ENCODE results near the gene ZNF474.

Gene ZNF474

GRCh38 chr5:122141751-122142150 lies 12.4 kb downstream of the ZNF474 start:
- peak overlapping the region; percentile 36 for H3K4me2 ChIP-seq (ENCODE audit: low read length)
- H3K36me3 ChIP-seq (ENCODE audit: insufficient read depth, low read length), result no peaks in the 10 kb centered on the region
- H3K4me1 ChIP-seq (ENCODE audit: control insufficient read depth, insufficient read depth, low read length), result peaks cover 27% of the 10 kb centered on the region
- H3K4me3 ChIP-seq (ENCODE audit: low read length), result no peak overlapping the region
- no peaks in the 10 kb centered on the region for H3K9me3 ChIP-seq (replicated peaks; ENCODE audit: low read length)
- peak overlapping the region; percentile 68 for H3K9ac ChIP-seq (ENCODE audit: low read depth, low read length)
- no peaks in the 10 kb centered on the region for H3K27me3 ChIP-seq (ENCODE audit: control insufficient read depth, insufficient read depth, low read length)

DNA sequence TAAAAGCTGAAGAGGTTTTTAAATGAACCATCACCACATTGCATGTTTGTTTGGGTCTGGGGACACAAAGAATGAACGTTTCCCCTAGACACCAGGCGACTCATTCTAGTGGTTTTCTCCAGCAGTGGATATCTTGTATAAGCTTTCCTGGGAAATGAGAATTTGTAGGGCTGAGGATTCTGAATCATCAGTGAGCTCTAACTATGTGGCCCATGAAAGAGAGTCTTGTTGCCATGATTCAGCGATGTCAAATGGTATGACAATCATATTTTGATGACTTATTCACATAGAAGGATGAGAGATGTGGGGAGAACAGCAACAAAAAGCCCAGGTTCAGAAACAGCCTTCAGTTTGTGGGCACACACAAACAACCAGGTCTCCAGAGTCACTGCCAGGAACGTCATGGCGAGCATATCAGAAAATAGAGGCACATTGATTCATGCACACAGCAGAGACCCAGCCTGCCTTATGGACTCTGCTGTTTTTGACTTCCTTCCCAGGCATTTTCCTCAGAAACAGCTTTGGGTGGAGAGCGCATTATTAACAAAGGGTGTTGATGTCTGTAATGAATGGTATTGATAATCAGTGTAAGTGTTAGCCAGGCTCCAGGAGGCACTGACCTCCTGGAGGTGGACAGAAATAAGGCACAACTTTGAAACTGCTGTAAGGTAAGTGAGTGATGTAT lies 13.3 kb downstream of the ZNF474 start:
- Histone ChIP-seq H3K9me3 (replicated peaks; ENCODE audit: low read length) (no peaks in the 10 kb centered on the region), H3K9ac (ENCODE audit: low read depth, low read length) (peak overlapping the region; percentile 71), H3K4me3 (ENCODE audit: low read length) (peak overlapping the region; percentile 6)

DNA sequence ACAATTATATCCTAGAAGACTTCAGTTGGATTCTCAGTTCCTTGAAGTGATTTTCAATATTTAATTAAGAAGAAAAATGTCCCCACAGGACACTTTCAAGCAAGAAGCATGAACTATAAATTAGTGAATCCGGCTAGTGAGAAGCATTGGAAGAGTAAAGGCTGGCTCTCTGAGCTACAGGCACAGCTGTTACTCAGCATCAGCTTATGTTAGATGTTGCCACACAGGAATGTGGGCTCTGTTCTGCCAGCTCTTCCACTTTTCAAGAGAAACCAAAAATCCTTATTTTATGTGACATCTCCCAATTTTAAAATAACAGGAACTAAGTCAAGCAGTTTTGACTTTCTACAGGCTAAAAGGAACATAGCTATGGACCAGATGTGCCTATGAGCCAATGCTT lies 14.9 kb downstream of the ZNF474 start:
- Histone ChIP-seq H3K4me2 (ENCODE audit: low read length) (peak overlapping the region; percentile 19), H3K4me1 (ENCODE audit: control insufficient read depth, insufficient read depth, low read length) (peaks cover 28% of the 10 kb centered on the region), H3K9ac (ENCODE audit: low read depth, low read length) (peak overlapping the region; percentile 68)

More for the DNA sequence above, 13.3 kb downstream of the ZNF474 start:
- Histone ChIP-seq H3K27me3 (ENCODE audit: control insufficient read depth, insufficient read depth, low read length) (no peaks in the 10 kb centered on the region), H3K4me2 (ENCODE audit: low read length) (peak overlapping the region; percentile 42), H3K4me1 (ENCODE audit: control insufficient read depth, insufficient read depth, low read length) (peaks cover 27% of the 10 kb centered on the region), H3K36me3 (ENCODE audit: insufficient read depth, low read length) (no peaks in the 10 kb centered on the region)

DNA sequence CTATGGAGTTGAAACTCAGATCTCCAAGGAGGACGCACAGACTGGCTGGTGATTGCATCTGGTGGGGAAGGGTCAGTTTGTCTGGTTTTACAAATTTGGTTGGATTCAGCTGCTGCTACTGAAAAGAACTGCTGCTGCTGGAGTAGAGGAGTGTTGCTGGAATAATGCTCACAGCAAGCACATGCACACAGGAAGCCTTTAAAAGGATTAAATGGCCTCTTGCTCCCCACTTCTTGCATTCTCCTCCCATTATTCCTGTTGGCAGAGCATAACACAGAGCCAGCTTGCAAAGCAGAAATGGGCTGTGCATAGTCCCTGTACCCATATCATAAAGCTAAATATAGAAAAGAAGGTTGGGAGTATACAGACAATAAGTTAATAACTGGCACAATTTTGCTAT lies 16.6 kb downstream of the ZNF474 start:
- Histone ChIP-seq H3K9me3 (replicated peaks; ENCODE audit: low read length) (no peaks in the 10 kb centered on the region), H3K36me3 (ENCODE audit: insufficient read depth, low read length) (no peaks in the 10 kb centered on the region), H3K4me2 (ENCODE audit: low read length) (no peak overlapping the region), H3K9ac (ENCODE audit: low read depth, low read length) (no peak overlapping the region), H3K27me3 (ENCODE audit: control insufficient read depth, insufficient read depth, low read length) (no peaks in the 10 kb centered on the region), H3K4me3 (ENCODE audit: low read length) (no peak overlapping the region), H3K4me1 (ENCODE audit: control insufficient read depth, insufficient read depth, low read length) (peaks cover 32% of the 10 kb centered on the region)

More for the DNA sequence above, 14.9 kb downstream of the ZNF474 start:
- no peaks in the 10 kb centered on the region for H3K27me3 ChIP-seq (ENCODE audit: control insufficient read depth, insufficient read depth, low read length)
- H3K36me3 ChIP-seq (ENCODE audit: insufficient read depth, low read length), result no peaks in the 10 kb centered on the region
- H3K9me3 ChIP-seq (replicated peaks; ENCODE audit: low read length), result no peaks in the 10 kb centered on the region
- H3K4me3 ChIP-seq (ENCODE audit: low read length), result no peak overlapping the region

GRCh38 chr5:122149321-122150090 lies 20.2 kb downstream of the ZNF474 start:
- H3K36me3 ChIP-seq (ENCODE audit: insufficient read depth, low read length), result no peaks in the 10 kb centered on the region
- no peak overlapping the region for H3K4me3 ChIP-seq (ENCODE audit: low read length)

DNA sequence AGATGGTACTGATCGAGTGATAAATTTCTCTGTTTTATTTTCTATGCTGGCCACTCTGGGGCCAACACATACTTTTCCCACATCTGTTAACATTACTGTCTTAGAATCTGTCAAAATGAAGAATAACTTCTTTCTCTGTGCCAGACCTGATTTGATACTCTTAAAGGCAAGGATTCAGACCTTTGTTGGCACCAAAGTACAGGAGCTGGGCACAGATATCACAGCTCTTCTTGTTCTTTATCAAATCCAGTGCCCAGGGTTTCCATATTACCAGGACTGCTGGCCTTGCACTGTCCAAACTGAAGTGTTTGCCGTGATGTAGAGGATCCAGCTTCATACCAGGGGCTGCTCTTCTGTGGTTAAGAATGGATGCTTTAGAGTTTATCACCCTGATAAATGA lies 20.9 kb downstream of the ZNF474 start:
- H3K9ac ChIP-seq (ENCODE audit: low read depth, low read length), result no peak overlapping the region
- no peaks in the 10 kb centered on the region for H3K9me3 ChIP-seq (replicated peaks; ENCODE audit: low read length)
- no peaks in the 10 kb centered on the region for H3K36me3 ChIP-seq (ENCODE audit: insufficient read depth, low read length)
- H3K4me3 ChIP-seq (ENCODE audit: low read length), result no peak overlapping the region
- H3K4me1 ChIP-seq (ENCODE audit: control insufficient read depth, insufficient read depth, low read length), result peaks cover 48% of the 10 kb centered on the region
- H3K4me2 ChIP-seq (ENCODE audit: low read length), result no peak overlapping the region
- H3K27me3 ChIP-seq (ENCODE audit: control insufficient read depth, insufficient read depth, low read length), result no peaks in the 10 kb centered on the region

More at GRCh38 chr5:122149321-122150090, 20.2 kb downstream of the ZNF474 start:
- Histone ChIP-seq H3K9me3 (replicated peaks; ENCODE audit: low read length) (no peaks in the 10 kb centered on the region), H3K4me1 (ENCODE audit: control insufficient read depth, insufficient read depth, low read length) (peaks cover 44% of the 10 kb centered on the region), H3K9ac (ENCODE audit: low read depth, low read length) (no peak overlapping the region), H3K27me3 (ENCODE audit: control insufficient read depth, insufficient read depth, low read length) (no peaks in the 10 kb centered on the region), H3K4me2 (ENCODE audit: low read length) (no peak overlapping the region)

DNA sequence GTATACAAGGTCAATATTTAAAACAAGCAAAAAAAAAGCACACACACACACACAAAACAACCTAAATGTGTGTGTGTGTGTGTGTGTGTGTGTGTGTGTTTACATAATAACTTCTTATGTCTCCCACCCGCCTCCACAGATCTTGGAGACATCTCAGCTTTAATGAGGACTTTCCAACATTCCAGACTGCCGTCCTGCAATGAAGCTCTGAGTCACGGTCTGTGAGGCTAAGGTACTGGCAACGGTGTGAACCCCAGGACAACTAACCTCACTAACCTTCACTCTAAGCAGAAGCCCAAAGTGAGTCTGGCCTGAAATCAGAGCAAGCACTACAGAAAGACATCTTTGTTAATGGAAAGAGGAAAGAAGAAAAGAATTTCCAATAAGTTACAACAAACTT lies 22.3 kb downstream of the ZNF474 start:
- Histone ChIP-seq H3K4me1 (ENCODE audit: control insufficient read depth, insufficient read depth, low read length) (peaks cover 57% of the 10 kb centered on the region), H3K9ac (ENCODE audit: low read depth, low read length) (peak overlapping the region; percentile 66), H3K27me3 (ENCODE audit: control insufficient read depth, insufficient read depth, low read length) (no peaks in the 10 kb centered on the region), H3K4me2 (ENCODE audit: low read length) (peak overlapping the region; percentile 63), H3K9me3 (replicated peaks; ENCODE audit: low read length) (no peaks in the 10 kb centered on the region), H3K4me3 (ENCODE audit: low read length) (no peak overlapping the region), H3K36me3 (ENCODE audit: insufficient read depth, low read length) (no peaks in the 10 kb centered on the region)

- H3K36me3 ChIP-seq (ENCODE audit: insufficient read depth, low read length), result no peaks in the 10 kb centered on the region
- H3K4me1 ChIP-seq (ENCODE audit: control insufficient read depth, insufficient read depth, low read length), result peaks cover 57% of the 10 kb centered on the region
- peak overlapping the region; percentile 13 for H3K4me3 ChIP-seq (ENCODE audit: low read length)
- H3K9me3 ChIP-seq (replicated peaks; ENCODE audit: low read length), result no peaks in the 10 kb centered on the region
- H3K4me2 ChIP-seq (ENCODE audit: low read length), result peak overlapping the region; percentile 63
- peak overlapping the region; percentile 66 for H3K9ac ChIP-seq (ENCODE audit: low read depth, low read length)
- no peaks in the 10 kb centered on the region for H3K27me3 ChIP-seq (ENCODE audit: control insufficient read depth, insufficient read depth, low read length)
Observed at GRCh38 chr5:122152266-122152900, 23.0 kb downstream of the ZNF474 start.

DNA sequence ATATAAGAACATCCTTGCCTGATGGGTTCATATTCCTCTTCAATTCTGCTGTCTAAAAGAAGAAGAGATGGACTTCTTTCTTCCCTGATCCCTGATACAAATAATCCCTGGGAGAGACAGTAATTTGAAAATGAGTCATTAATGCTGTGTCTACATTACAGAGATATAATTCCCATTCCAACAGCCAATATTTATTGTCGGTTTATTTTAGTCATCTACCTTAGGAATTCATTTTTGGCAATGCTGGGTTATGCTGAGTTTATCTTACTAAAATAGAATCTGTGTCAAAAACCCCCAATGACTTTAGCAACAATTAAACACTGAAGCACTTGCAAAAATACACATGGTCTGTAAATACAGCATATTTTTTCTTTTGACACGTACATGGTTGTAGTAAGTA lies 23.9 kb downstream of the ZNF474 start:
- Histone ChIP-seq H3K4me2 (ENCODE audit: low read length) (peak overlapping the region; percentile 63), H3K9me3 (replicated peaks; ENCODE audit: low read length) (no peaks in the 10 kb centered on the region), H3K27me3 (ENCODE audit: control insufficient read depth, insufficient read depth, low read length) (no peaks in the 10 kb centered on the region), H3K4me1 (ENCODE audit: control insufficient read depth, insufficient read depth, low read length) (peaks cover 57% of the 10 kb centered on the region), H3K9ac (ENCODE audit: low read depth, low read length) (peak overlapping the region; percentile 77), H3K36me3 (ENCODE audit: insufficient read depth, low read length) (no peaks in the 10 kb centered on the region), H3K4me3 (ENCODE audit: low read length) (peak overlapping the region; percentile 26)

DNA sequence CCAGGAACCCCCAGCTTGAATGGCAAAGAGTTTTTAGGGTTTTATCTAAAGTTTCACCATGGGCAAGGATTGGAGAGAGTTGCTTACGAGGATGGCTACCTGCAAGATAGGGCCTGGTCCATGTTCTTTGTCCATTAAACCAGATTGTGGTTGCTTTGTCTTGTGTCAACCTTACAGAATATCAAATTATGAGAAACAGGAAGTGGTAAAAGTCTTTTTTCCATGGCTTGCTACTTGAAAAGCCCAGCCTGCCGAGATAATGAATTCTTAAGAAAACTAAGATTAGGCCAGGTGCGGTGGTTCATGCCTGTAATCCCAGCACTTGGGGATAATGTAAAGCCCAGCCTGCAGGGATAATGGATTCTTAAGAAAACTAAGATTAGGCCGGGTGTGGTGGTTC lies 24.4 kb downstream of the ZNF474 start:
- no peaks in the 10 kb centered on the region for H3K9me3 ChIP-seq (replicated peaks; ENCODE audit: low read length)
- H3K4me3 ChIP-seq (ENCODE audit: low read length), result peak overlapping the region; percentile 26

GRCh38 chr5:122154491-122154890 lies 25.1 kb downstream of the ZNF474 start:
- Histone ChIP-seq H3K9me3 (replicated peaks; ENCODE audit: low read length) (no peaks in the 10 kb centered on the region), H3K4me1 (ENCODE audit: control insufficient read depth, insufficient read depth, low read length) (peaks cover 53% of the 10 kb centered on the region), H3K27me3 (ENCODE audit: control insufficient read depth, insufficient read depth, low read length) (no peaks in the 10 kb centered on the region), H3K4me2 (ENCODE audit: low read length) (peak overlapping the region; percentile 63), H3K36me3 (ENCODE audit: insufficient read depth, low read length) (no peaks in the 10 kb centered on the region), H3K9ac (ENCODE audit: low read depth, low read length) (peak overlapping the region; percentile 77), H3K4me3 (ENCODE audit: low read length) (peak overlapping the region; percentile 42)

More for the DNA sequence above, 24.4 kb downstream of the ZNF474 start:
- H3K4me1 ChIP-seq (ENCODE audit: control insufficient read depth, insufficient read depth, low read length), result peaks cover 57% of the 10 kb centered on the region
- no peaks in the 10 kb centered on the region for H3K27me3 ChIP-seq (ENCODE audit: control insufficient read depth, insufficient read depth, low read length)
- no peaks in the 10 kb centered on the region for H3K36me3 ChIP-seq (ENCODE audit: insufficient read depth, low read length)
- H3K9ac ChIP-seq (ENCODE audit: low read depth, low read length), result peak overlapping the region; percentile 77
- H3K4me2 ChIP-seq (ENCODE audit: low read length), result peak overlapping the region; percentile 63
